Measurements from ENCODE around the gene NAA30.

GRCh38 chr14:57420986-57421385 lies 30.6 kb downstream of the NAA30 start:
- no peak for TF ChIP-seq CTCF (IDR thresholded peaks at IDR 0.05)
- no peak for TF ChIP-seq REST (IDR thresholded peaks at IDR 0.05; ENCODE audit: insufficient read depth in 1 of 2, low read depth in 2 of 2, low read length in 1 of 2)
- TF ChIP-seq POLR2AphosphoS5 (IDR thresholded peaks at IDR 0.05; ENCODE audit: low read depth, low read length), result no peak
- TF ChIP-seq SIN3A (IDR thresholded peaks at IDR 0.05; ENCODE audit: borderline replicate concordance, insufficient read depth, low read depth, low read length), result no peak
- no peak for TF ChIP-seq TCF7L2 (IDR thresholded peaks at IDR 0.05; ENCODE audit: low read depth, low read length)

All from Panc1 (cell line).